ENCODE data around the gene LHPP.

DNA sequence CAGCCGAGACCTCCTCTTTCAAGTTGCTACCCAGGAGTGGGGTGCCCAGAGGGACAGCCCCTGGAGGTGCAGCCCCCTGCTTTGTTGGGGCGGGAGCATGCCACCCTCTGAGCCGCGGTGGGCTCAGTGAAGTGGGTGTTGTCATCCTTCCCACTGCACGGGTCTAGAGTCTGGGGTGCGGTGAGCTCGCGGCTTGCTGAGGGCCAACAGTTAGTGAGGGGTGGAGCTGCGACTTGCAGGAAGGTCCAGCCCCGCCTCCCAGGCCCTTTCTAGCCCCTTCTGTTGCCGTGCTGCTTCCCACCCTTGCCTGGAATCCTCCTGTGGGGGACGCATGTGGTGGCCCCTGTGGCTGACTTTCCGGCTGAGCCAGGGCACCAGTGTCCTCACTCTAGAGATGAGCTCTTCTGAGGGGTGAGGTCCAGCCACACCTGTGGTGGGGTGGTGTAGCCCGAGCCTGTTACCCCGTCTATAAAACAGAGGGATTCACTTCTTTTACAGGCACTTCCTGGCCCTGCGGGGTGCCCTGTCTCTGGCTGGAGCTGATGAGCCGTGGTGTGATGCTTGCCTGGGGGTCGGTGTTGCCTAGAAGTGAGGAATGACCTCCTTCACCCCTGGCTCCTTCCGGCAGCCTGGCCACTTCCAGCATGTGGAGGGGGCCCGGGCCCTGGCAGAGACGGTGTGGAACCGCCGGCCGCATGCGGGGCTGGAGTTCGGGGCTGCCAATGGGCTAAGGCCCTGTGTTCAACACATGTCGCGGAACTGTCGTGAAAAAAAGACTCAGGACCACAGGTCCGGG is 154.6 kb downstream of the LHPP start:
- TF ChIP-seq, protein P1, sequence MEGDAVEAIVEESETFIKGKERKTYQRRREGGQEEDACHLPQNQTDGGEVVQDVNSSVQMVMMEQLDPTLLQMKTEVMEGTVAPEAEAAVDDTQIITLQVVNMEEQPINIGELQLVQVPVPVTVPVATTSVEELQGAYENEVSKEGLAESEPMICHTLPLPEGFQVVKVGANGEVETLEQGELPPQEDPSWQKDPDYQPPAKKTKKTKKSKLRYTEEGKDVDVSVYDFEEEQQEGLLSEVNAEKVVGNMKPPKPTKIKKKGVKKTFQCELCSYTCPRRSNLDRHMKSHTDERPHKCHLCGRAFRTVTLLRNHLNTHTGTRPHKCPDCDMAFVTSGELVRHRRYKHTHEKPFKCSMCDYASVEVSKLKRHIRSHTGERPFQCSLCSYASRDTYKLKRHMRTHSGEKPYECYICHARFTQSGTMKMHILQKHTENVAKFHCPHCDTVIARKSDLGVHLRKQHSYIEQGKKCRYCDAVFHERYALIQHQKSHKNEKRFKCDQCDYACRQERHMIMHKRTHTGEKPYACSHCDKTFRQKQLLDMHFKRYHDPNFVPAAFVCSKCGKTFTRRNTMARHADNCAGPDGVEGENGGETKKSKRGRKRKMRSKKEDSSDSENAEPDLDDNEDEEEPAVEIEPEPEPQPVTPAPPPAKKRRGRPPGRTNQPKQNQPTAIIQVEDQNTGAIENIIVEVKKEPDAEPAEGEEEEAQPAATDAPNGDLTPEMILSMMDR (IDR thresholded peaks at IDR 0.05) = no peak
- no peak for TF ChIP-seq POLR2A (IDR thresholded peaks at IDR 0.05)

Measured in Peyer's patch (tissue), 4 donors.